NCI-H2227 (cell line): ENCODE results near the gene CARNS1.
"Not testable (repeated sequence)": the region's sequence is repeated elsewhere in the genome, so short reads cannot be mapped to it uniquely, and the experiment has no call there.

Experiments used
- DNase-seq: peaks from one replicate; lab custom pipeline; 2025; ENCODE audit not compliant: unreplicated experiment; lab: John Stamatoyannopoulos, UW

CARNS1 gene

DNA sequence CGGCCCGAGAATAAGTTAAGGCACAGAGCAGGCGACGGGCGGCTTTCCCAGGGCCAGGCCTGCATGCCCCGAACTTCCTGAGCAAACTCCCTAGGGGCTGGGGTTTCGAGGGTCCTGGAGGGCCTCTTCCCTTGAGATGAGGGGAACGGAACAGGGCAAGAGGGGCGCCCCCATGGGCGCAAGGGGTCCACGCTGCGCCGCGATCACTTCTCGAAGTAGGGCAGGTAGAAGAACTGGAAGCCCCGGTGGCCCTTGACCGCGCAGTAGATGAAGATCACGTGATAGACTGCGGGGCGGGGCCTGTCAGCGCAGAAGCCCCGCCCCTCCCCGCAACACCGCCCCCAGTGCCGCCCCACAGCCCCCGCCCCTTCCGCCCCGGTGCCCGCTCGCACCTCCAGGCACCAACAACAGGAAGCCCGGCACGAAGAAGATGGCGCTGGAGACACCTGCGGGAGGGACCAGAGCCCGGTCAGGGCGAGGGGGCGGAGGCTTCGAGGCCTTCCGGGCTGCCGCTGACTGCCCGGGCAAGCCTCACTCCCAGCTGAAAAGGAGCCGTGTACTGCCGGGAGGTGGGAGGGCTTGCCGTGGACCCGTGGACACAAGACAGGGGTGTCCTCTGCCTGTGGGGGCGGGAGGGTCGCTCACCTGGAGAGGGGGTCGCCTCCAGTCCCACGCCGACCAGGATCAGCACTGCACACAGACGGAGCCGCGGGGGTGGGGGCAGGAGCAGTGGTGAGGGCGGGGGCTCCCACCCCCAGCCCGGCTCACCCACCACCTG is 49.1 kb downstream of the CARNS1 start:
- DNase-seq, result peak; percentile 55

DNA sequence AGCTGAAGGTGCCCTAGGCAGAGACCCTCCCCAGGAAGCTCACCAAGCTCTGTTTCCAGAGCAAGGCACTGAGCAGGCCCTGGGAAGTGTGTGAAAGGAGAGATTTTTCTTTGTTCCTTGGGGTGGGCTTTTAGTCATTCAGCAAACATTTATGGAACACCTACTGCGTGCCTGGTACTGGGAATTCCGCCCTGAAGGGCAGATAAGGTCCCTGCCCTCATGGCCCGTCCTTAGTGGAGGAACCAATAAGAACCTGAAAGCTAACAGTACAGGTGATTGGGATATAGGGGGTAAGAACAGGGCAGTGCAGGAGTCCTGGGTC is 49.7 kb downstream of the CARNS1 start:
- no peak for DNase-seq

DNA sequence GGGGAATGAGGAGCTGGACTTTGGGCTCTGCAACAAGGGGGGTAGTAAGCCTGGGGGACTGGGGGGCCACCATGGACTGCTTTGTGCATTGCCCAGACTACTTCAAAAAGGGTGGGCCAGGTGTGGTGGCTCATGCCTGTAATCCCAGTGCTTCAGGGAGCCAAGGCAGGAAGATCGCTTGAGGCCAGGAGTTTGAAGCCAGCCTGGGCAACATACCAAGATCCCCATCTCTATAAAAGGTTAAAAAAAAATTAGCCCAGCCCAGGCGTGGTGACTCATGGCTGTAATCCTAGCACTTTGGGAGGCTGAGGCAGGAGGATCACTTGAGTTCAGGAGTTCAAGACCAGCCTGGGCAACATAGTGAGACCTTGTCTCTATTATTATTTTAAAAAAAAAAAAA is 50.1 kb downstream of the CARNS1 start:
- DNase-seq, result not testable (repeated sequence)

DNA sequence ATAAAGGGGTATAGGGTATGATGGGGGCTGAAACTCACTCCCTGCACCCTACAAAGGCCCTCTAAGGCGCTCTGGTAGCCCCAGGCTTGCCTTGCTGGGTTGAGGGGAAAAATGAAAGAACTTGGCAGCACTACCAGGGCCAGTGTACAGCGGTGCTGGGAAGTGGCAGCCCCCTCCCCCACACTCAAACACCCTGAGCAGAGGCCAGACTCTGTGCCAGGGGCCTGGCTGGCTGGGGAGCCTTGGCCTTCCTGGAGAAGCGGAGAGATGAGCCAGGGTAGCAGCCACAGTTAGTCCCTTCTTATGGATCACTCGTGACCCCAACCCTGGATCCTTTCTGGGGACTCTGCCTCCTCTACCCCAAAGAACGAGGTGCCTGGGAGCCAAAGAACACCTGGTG is 50.9 kb downstream of the CARNS1 start:
- no peak for DNase-seq

DNA sequence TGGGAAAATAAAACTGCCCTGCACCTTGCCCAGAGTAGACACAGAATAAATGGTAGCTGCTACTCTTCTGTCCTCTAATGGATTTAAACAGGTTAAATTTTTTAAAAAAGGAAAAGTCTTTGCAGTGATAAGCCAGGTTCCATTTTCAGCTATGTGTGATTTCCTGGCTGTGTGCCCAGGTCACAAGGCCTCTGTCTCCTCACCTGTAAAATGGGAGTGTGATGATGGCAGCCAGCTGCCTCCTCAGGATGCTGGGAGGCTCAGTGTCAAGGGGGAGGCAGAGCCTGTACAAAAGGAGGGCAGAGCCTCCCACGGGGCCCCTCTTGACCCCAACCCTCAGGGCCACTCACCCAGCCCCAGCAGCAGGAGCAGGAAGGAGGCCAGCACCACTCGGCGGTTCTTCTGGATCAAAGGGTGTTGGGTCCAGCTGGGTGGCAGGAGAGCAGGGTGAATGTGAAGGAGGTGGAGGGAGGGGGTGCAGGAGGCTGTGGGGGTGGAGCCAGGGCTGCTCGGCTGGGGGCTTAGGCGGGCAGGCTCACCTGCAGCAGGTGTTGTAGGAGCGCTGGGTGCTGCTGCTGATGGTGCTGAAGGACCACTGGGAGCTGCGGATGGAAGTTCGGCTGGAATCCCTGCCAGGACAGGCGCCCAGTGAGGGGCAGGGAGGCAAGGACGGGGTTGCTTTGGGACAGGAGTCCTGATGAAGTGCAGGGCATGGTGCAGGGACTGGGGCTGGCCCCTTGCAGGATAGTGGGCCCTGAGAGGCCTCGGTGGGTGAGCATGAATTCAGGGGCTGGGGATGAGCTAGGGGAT is 51.7 kb downstream of the CARNS1 start:
- no peak for DNase-seq

DNA sequence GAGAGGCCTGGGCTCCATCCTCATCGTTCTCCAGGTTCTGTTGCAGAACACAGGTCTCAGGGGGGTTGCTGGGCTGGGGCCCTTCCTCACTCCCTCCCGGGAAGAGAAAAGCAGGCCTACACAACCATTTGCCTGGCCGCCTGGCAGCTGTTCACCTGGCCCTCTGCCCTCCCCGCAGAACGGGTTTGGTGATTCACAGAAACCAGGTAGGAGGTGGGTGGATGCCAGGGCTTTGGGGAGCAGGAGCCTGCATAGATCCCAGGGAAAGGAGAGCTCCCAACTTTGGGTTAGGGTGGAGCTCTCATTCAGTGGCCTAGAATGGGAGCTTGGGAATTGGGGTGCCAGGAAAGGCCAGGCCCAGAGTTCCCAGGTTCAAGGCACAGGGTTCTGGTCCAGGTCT is 52.6 kb downstream of the CARNS1 start:
- no peak for DNase-seq

DNA sequence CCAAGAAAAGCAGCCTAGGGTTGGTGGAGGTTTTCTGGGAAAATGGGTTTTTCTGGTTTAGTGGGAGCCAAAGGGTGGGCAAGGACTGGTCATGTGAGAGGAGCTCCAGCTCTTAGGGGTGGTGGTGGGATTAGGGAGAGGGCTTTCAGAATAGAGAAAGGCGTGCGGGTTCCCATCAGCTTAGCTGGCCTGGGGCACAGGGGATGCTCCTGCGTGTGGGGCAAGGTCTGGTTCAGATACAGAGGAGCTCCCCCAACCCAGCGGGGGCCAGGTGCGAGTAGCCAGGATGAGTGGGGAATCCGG is 52.9 kb downstream of the CARNS1 start:
- no peak for DNase-seq

DNA sequence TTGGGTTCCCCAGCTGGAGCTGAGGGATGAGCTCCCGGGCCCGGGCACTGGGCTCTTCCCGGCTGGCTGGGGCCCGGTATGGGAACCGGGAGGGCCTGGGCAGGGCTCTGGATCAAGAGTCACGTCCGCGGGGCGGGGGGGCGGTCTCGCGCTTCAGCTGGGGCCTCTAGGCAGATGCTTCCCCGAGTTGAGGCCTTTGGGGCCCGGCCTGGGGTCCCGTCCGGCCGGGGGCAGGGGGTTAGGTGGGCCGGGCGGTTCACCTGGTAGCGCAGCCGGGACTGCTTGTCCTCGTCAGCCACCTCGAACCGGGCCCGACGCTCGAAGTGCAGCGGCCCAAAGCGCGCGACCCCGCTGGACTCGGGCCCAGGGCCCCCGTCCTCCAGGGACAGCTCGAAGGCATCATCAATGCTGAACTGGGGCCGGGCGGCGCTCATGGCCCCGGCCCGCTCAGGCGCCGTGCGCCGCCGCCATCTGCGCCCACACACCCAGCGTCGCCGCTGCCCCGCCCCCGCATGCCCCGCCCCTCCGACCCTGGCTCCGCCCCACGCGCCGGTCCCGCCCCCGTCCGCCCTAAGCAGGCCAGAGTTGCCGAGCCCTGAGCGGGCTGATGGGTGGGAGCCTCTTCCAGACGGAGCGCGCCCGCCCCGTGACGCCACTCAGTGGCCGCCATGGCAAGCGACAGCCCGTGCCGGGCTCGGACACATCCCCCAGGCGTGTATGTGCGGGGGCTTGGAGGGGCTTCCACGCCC is 53.5 kb downstream of the CARNS1 start, which contains the start of gene TMEM134:
Gene TMEM134, minus strand, starts transcription at position 493 of the 749 bp plus-strand sequence. Its CDS starts 59 bp downstream, at position 434.
- DNase-seq, result peak; percentile 95

DNA sequence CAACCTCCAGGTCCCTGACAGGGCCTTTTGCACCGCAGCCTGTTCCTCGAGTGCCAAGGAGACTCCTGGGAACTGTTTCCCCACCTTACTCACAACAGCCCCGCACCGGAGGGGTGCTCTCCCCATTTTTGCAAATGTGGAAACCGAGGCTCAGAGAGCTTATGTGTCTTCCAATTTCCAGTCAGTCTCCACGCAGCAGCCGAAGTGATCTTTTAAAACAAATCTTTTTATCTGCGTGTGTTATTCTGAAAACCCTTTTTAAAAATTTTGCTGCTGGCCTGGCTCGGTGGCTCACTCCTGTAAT is 54.0 kb downstream of the CARNS1 start:
- no peak for DNase-seq

DNA sequence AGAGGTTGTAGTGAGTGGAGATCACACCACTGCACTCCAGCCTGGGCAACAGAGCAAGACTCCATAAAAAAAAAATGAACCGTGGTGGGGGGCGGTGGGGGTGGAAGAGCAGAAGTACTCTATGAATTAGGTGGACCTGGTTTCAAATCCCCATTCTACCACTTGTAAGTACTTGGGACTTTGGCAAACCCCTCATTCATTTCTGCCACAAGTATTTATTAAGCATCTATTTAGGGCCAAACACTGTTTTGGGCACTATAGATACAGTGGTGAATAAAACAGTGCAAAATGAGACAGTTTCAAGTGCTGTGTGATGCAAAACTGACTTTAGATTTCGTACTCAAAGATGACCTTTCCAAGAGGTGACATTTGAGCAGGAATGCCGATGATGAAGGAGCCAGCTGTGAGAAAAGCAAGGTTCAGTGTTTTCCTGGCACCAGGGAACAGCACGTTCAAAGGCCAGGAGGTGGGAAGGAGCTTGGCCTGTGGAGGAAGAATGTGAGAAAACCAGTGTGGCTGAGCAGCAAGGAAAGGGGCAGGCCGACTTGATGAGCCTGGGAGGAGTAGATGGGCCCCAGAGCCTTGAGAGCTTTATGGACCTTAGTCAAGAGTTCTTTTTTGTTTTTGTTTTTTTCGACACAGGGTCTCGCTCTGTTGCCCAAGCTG is 55.0 kb downstream of the CARNS1 start:
- no peak for DNase-seq

DNA sequence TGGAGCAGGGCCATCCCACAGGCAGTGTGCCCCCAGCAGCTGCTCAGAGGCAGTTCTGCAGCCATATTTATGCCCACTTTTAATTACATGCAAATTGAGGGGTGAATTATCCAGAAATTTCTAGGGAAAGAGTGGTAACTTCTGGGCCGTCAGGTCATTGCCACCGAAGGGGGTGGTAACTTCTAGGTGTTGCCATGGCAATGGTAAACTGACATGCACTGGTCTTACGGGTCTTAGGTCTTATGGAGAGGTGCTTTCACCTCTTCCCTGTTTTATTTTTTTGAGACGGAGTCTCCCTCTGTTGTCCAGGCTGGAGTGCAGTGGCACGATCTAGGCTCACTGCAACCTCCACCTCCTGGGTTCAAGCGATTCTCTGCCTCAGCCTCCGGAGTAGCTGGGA is 57.4 kb downstream of the CARNS1 start:
- DNase-seq, result no peak
